NCI-H2107 (cell line): Measurements from ENCODE around the gene ZBTB7B.
A peak's percentile ranks its signal among the peaks of the same experiment; 100 is the strongest.

Experiments
- DNase-seq: peaks from one replicate; lab custom pipeline; 2025; lab: John Stamatoyannopoulos, UW

Gene ZBTB7B

DNA sequence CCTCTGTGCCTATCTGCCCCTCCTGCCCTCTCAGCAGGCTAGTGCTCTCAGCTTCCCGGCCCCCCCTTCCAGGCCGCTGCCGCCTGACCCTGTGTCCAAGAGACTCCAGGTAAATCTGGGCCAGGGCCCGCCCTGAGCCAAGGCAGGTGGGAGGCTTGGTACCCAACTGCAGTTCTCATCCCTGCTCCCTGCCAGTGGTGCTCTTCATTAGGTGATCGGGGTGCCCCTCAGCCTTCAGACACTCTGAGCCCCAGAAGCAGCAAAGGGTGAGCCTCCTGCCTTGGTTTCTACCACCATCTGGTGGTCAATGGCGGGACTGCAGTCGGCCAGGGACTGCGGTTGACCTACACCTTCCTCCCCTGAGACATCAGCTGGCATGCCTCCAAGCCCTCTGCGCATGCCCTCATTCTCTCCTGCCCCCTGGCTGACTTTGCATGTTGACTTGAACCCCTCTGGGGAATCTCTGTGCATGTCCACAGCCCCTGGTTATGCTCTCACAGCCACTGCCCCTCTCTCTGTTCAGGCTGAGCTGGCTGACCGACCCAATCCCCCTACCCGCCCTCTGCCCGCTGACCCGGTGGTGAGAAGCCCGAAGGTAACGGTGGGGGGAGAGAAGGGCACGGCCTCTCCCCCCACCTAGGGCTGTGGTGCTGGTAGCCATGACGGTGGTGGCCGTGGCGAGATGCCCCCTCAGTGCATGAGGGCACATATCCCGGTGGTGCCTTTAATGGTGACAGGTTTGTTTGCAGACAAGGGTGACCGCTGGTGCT, 59.0 kb downstream of the ZBTB7B start:
- peak; percentile 94 for DNase-seq

DNA sequence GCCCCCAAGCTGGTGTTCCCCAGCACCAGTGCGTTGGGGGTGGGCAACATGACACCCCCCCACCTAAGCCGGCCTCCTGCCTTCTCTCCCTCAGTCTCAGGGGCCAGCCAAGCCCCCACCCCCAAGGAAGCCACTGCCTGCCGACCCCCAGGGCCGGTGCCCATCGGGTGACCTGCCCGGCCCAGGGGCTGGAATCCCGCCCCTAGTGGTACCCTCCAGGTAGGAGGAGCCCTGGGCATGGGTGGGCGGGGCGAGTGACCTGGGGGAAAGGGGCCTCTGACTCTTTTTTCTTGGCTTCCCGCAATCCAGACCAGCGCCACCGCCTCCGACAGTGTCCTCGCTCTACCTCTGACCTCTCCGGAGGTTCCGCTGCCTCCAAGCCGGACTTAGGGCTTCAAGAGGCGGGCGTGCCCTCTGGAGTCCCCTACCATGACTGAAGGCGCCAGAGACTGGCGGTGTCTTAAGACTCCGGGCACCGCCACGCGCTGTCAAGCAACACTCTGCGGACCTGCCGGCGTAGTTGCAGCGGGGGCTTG, 59.6 kb downstream of the ZBTB7B start:
- DNase-seq = no peak

DNA sequence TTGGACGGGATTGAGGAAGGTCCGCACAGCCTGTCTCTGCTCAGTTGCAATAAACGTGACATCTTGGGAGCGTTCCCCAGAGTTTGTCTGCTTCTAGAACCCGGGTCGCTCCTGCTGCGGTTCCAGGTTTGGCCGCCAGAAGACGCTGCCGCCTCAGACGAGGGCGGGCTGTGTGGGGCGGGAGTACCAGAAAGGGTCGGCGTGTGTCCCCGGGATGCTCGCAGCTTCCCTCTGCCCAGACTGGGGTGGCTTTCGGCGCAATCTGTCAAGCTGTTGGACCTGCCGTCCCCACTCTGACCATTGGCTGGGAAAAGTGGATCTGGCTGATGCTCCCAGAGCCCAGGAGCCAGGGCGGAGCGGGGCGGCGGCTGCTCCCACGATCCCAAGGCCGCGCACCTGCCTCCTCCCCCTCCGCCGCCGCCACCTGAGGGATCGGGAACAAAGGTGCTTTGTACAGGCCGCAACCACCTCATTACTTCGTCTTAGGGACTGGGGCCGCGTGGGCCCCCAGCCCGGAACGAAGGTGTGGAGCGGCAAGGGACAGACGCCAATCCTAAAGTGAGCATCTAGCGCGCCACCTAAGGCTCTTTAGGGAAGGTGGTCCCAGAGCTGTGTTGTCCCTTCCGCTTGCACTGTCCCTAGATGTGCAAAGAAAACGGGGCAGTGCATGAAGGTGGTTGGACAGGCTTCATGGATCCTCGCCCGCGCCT, 60.3 kb downstream of the ZBTB7B start:
- DNase-seq = peak; percentile 45

DNA sequence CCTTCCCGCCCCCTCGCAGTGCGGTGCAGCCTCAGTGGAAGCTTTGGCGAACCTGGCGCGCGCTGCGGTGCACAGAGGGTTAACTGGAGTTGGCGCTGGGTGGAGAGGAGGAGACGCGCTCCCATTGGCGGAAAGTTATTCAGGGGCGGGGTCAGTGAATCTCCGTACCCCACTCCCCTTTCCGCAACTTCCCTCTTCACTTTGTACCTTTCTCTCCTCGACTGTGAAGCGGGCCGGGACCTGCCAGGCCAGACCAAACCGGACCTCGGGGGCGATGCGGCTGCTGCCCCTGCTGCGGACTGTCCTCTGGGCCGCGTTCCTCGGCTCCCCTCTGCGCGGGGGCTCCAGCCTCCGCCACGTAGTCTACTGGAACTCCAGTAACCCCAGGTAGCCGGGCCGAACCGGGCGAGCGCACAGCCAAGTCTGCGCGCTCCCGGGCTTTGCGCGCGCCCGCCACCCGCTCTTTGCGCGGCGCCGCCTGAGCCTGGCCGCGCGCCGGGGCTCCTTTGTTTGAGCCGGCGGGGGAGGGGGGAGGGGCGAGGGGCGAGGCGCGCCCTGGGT, 61.0 kb downstream of the ZBTB7B start, which contains the start of gene EFNA4:
TSS of gene EFNA4 (plus strand) at position 191 of the 561 bp plus-strand sequence. CDS start at position 275, 84 bp downstream.
- no peak for DNase-seq

DNA sequence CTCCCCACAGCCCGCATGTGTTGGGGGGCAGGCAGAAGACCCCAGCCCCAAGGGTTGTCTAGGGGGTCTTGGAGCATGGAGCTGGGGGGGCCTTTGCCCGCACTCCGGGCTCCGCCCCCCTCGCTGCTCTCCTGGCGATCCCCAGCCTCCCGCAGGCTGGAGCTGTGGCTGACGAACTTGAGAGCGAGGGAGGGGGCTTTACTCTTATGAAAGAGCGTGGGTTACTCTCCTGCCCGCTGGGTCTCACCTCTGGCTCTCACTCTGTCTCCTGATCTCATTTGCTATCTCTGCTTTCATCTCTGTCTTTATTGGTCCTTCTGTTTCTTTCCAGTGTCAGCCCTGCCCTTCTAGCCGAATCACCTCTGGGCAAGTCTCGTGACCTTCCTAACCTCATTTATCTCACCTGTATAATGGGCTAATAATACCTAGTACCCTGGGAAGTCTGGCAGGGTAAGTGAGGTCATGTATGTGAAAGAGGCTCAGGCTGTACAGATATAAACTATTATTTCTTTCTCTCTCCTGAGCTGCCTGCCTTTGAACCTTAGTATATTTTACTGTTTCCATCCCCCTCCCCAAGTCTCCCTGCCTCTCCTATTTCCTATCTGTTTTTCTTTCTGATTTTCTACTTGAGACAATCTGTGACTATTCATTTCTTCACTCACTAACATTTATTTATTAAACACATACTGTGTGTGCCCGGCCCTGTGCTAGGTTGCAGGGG, 61.7 kb downstream of the ZBTB7B start:
- DNase-seq = no peak

- DNase-seq = no peak
Measured at GRCh38 chr1:155064832-155065429, 62.3 kb downstream of the ZBTB7B start.

- DNase-seq = no peak
Measured at GRCh38 chr1:155066777-155067176, 64.2 kb downstream of the ZBTB7B start.
